Endothelial cell (in vitro differentiated cells): ENCODE results near the gene CTDP1. TPM values are rescaled to one million over a fixed set of nuclear protein-coding genes. Genes with fewer than 3 reads are reported as not detected.

ENCODE experiments used
- DNase-seq: peaks from one replicate; pipeline ENCODE4 v3.0.0; 2021; ENCODE audit warnings: low spot score
- H3K27ac Mint-ChIP-seq: one replicate; pipeline ENCODE4 v1.8.0; 2021; ENCODE audit warnings: mixed read lengths, inconsistent platforms; ENCODE audit not compliant: unreplicated experiment
- H3K27me3 Mint-ChIP-seq: one replicate; pipeline ENCODE4 v1.8.0; 2021; ENCODE audit warnings: mild to moderate bottlenecking, moderate library complexity, mixed read lengths, inconsistent platforms; ENCODE audit not compliant: unreplicated experiment
- H3K36me3 Mint-ChIP-seq: one replicate; pipeline ENCODE4 v1.8.0; 2021; ENCODE audit warnings: mild to moderate bottlenecking, low read depth, mixed read lengths, inconsistent platforms; ENCODE audit not compliant: unreplicated experiment
- H3K4me1 Mint-ChIP-seq: one replicate; pipeline ENCODE4 v1.8.0; 2021; ENCODE audit warnings: mild to moderate bottlenecking, mixed read lengths, inconsistent platforms; ENCODE audit not compliant: unreplicated experiment
- H3K4me3 Mint-ChIP-seq: one replicate; pipeline ENCODE4 v1.8.0; 2021; ENCODE audit warnings: mild to moderate bottlenecking, mixed read lengths, inconsistent platforms; ENCODE audit not compliant: unreplicated experiment
- H3K9me3 Mint-ChIP-seq: one replicate; pipeline ENCODE4 v1.8.0; 2021; ENCODE audit warnings: mixed read lengths, inconsistent platforms; ENCODE audit not compliant: unreplicated experiment
- total RNA-seq: library from RNA; stranded (reverse); fragmentation: NEBNext Ultra II Directional; extraction: Animal tissue kit (Norgen Biotek cat#: 25700); gene quantifications from one replicate; pipeline ENCODE4 v1.2.1, GENCODE V29; 2021; ENCODE audit not compliant: unreplicated experiment
- TF ChIP-seq, protein P1 (sequence below): fragments of 200-600 bp; sonication (generic); IDR thresholded peaks from one replicate; pipeline ENCODE4 v1.5.0; 2021; ENCODE audit warnings: antibody characterized with exemption; ENCODE audit not compliant: unreplicated experiment

Gene CTDP1
- total RNA-seq, 1 donor from 2014 or later = 34.2 TPM

DNA sequence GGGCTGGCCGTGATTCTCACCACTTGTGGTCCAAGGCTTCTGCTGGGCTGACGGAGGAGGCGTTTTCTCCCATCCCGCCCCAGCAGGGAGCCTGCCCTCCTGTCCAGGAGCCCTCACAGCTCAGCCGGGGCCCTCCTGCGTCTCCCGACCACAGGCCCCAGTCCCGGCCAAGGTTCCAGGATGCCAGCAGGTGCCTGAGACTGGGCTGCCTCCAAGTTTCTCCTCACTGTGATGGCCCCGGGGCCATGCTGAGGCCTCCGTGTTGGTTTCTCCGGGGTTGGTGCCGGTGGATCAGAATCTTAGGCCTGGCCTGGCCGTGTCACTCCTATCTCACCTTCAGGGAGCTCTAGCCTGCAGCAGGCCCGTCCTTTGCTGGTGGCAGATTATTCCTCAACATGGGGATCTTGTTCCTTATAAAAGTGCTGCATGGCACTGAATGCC lies 124.0 kb downstream of the CTDP1 start:
- H3K4me3 Mint-ChIP-seq = no peak overlapping the region
- TF ChIP-seq, protein P1, sequence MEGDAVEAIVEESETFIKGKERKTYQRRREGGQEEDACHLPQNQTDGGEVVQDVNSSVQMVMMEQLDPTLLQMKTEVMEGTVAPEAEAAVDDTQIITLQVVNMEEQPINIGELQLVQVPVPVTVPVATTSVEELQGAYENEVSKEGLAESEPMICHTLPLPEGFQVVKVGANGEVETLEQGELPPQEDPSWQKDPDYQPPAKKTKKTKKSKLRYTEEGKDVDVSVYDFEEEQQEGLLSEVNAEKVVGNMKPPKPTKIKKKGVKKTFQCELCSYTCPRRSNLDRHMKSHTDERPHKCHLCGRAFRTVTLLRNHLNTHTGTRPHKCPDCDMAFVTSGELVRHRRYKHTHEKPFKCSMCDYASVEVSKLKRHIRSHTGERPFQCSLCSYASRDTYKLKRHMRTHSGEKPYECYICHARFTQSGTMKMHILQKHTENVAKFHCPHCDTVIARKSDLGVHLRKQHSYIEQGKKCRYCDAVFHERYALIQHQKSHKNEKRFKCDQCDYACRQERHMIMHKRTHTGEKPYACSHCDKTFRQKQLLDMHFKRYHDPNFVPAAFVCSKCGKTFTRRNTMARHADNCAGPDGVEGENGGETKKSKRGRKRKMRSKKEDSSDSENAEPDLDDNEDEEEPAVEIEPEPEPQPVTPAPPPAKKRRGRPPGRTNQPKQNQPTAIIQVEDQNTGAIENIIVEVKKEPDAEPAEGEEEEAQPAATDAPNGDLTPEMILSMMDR = no peak
- no peak overlapping the region for H3K27ac Mint-ChIP-seq
- no peak for DNase-seq
- H3K27me3 Mint-ChIP-seq = peaks cover 13% of the 10 kb centered on the region
- H3K9me3 Mint-ChIP-seq = no peaks in the 10 kb centered on the region
- H3K4me1 Mint-ChIP-seq = peaks cover 5% of the 10 kb centered on the region
- H3K36me3 Mint-ChIP-seq = no peaks in the 10 kb centered on the region

Other genes starting within 250 kb of the CTDP1 start
- 0.56 TPM for gene KCNG2, start 118.1 kb downstream of the CTDP1 start, total RNA-seq